H1 (cell line): Measurements from ENCODE around the gene DHH. TPM values are rescaled to one million over a fixed set of nuclear protein-coding genes. Genes with fewer than 3 reads are reported as not detected.

Experiments used
- CTCF ChIA-PET: fragments of 300-600 bp; sonication (Branson Sonifier 250); formaldehyde crosslinking; loops from one replicate; lab custom pipeline; 2021; ENCODE audit not compliant: partially characterized antibody; lab: Charles Lee
- POLR2A ChIA-PET: fragments of 300-600 bp; sonication (Branson Sonifier 250); formaldehyde crosslinking; loops from one replicate; lab custom pipeline; 2021; ENCODE audit warnings: inconsistent platforms; ENCODE audit not compliant: partially characterized antibody; lab: Charles Lee
- DNase-seq, 2 experiments: peaks; one replicate each; pipeline versions ENCODE4 v3.0.0 to v3.0.0-alpha.2; 2010 to 2022; ENCODE audit warnings: low spot score in 2 of 2, low read depth in 1 of 2, mixed read lengths in 1 of 2
- FAIRE-seq: peaks from 2 replicates; lab custom pipeline; 2011; peaks lifted over from hg19 to GRCh38; lab: Jason Lieb, UNC
- H2AFZ ChIP-seq: 2 replicates; pipeline ENCODE4 v1.8.1; 2012; ENCODE audit warnings: low read length, inconsistent platforms
- H2AK5ac ChIP-seq: 2 replicates; pipeline ENCODE4 v1.6.1; 2013; ENCODE audit warnings: low read depth, low read length
- H2BK120ac ChIP-seq: replicated peaks from 2 replicates; pipeline ENCODE3; 2013; ENCODE audit warnings: low read depth, low read length, inconsistent platforms
- H2BK12ac ChIP-seq: 2 replicates; pipeline ENCODE4 v1.6.1; 2013; ENCODE audit warnings: low read depth, low read length
- H2BK15ac ChIP-seq: 2 replicates; pipeline ENCODE4 v1.6.1; 2013; ENCODE audit warnings: low read length
- H2BK20ac ChIP-seq: 2 replicates; pipeline ENCODE4 v1.6.1; 2013; ENCODE audit warnings: low read length
- H2BK5ac ChIP-seq: 2 replicates; pipeline ENCODE4 v1.6.1; 2013; ENCODE audit warnings: low read depth, low read length
- H3K14ac ChIP-seq: 2 replicates; pipeline ENCODE4 v1.6.1; 2013; ENCODE audit warnings: inconsistent platforms; ENCODE audit not compliant: insufficient read length
- H3K18ac ChIP-seq: 2 replicates; pipeline ENCODE4 v1.6.1; 2013; ENCODE audit warnings: low read length; ENCODE audit errors: extremely low read depth
- H3K23ac ChIP-seq: 2 replicates; pipeline ENCODE4 v1.6.1; 2013; ENCODE audit warnings: inconsistent platforms; ENCODE audit not compliant: insufficient read length
- H3K23me2 ChIP-seq: 2 replicates; pipeline ENCODE4 v1.6.1; 2013; ENCODE audit warnings: low read depth, low read length
- H3K27ac ChIP-seq: 2 replicates; pipeline ENCODE4 v1.6.1; 2011; ENCODE audit warnings: low read depth, low read length, inconsistent platforms
- H3K27me3 ChIP-seq, 4 experiments: replicated peaks in 1 of 4; 1 replicate in 1 of 4; 2 replicates in 3 of 4; pipeline versions ENCODE4 v1.6.1 to v1.8.1; 2011 to 2013; ENCODE audit warnings: low read length in 3 of 4, mild to moderate bottlenecking in 3 of 4, inconsistent platforms in 2 of 4, mixed read lengths in 2 of 4, moderate library complexity in 1 of 4; ENCODE audit not compliant: control insufficient read depth in 3 of 4, insufficient read depth in 3 of 4; ENCODE audit errors: extremely low read depth in 1 of 4
- H3K36me3 ChIP-seq, 4 experiments: 2 replicates each; pipeline versions ENCODE4 v1.6.1 to v1.8.1; 2011 to 2013; ENCODE audit warnings: mild to moderate bottlenecking in 4 of 4, low read length in 3 of 4, moderate library complexity in 2 of 4, control low read depth in 1 of 4, inconsistent platforms in 1 of 4; ENCODE audit not compliant: insufficient read depth in 4 of 4, control insufficient read depth in 2 of 4
- H3K4ac ChIP-seq: replicated peaks from 2 replicates; pipeline ENCODE3; 2013; ENCODE audit warnings: low read length, low read depth, mixed read lengths, inconsistent platforms; ENCODE audit not compliant: insufficient read length
- H3K4me1 ChIP-seq, 4 experiments: replicated peaks in 1 of 4; 1 replicate in 1 of 4; 2 replicates in 3 of 4; pipeline versions ENCODE4 v1.6.1 to v1.8.1; 2011 to 2013; ENCODE audit warnings: low read length in 3 of 4, inconsistent platforms in 2 of 4, mixed read lengths in 1 of 4; ENCODE audit not compliant: insufficient read depth in 4 of 4, control insufficient read depth in 3 of 4
- H3K4me2 ChIP-seq, 2 experiments: 2 replicates each; pipeline versions ENCODE4 v1.6.1 to v1.8.1; 2011 to 2013; ENCODE audit warnings: low read depth in 2 of 2, low read length in 2 of 2, control low read depth in 1 of 2, inconsistent platforms in 1 of 2, mild to moderate bottlenecking in 1 of 2; ENCODE audit not compliant: insufficient read depth in 1 of 2
- H3K4me3 ChIP-seq, 4 experiments: fragments of 200-600, 300-600 bp in 1 of 4; sonication (generic), shearing (Covaris generic), sonication (Bioruptor Twin) in 1 of 4; 2 replicates each; pipeline versions ENCODE4 v1.5.1 to v1.8.1; 2011 to 2016; ENCODE audit warnings: low read length in 4 of 4, low read depth in 3 of 4, control low read depth in 2 of 4, inconsistent platforms in 2 of 4, mild to moderate bottlenecking in 2 of 4, mixed read lengths in 1 of 4, moderate library complexity in 1 of 4; ENCODE audit not compliant: insufficient read depth in 2 of 4; ENCODE audit errors: extremely low read depth in 1 of 4
- H3K56ac ChIP-seq: replicated peaks from 2 replicates; pipeline ENCODE3; 2013; ENCODE audit warnings: low read depth, mild to moderate bottlenecking, mixed read lengths, low read length, inconsistent platforms; ENCODE audit not compliant: insufficient read length
- H3K79me1 ChIP-seq: 2 replicates; pipeline ENCODE4 v1.6.1; 2013; ENCODE audit warnings: low read depth, low read length, control low read depth
- H3K79me2 ChIP-seq, 2 experiments: 2 replicates each; pipeline versions ENCODE4 v1.6.1 to v1.8.1; 2012 to 2013; ENCODE audit warnings: low read length in 2 of 2, mild to moderate bottlenecking in 2 of 2, inconsistent platforms in 1 of 2; ENCODE audit not compliant: insufficient read depth in 2 of 2, control insufficient read depth in 1 of 2
- H3K9ac ChIP-seq, 4 experiments: replicated peaks in 1 of 4; 1 replicate in 1 of 4; 2 replicates in 3 of 4; pipeline versions ENCODE4 v1.6.1 to v1.8.1; 2011 to 2013; ENCODE audit warnings: low read depth in 3 of 4, low read length in 3 of 4, control low read depth in 2 of 4, mild to moderate bottlenecking in 2 of 4, moderate library complexity in 2 of 4, inconsistent platforms in 1 of 4; ENCODE audit errors: extremely low read depth in 1 of 4
- H3K9me3 ChIP-seq, 2 experiments: 2 replicates each; pipeline versions ENCODE4 v1.6.1 to v1.8.1; 2012 to 2013; ENCODE audit warnings: mild to moderate bottlenecking in 2 of 2, moderate library complexity in 2 of 2, control low read depth in 1 of 2, inconsistent platforms in 1 of 2, low read depth in 1 of 2, low read length in 1 of 2, mixed read lengths in 1 of 2; ENCODE audit not compliant: insufficient read depth in 2 of 2
- H4K20me1 ChIP-seq, 2 experiments: replicated peaks in 1 of 2; 2 replicates each; pipeline versions ENCODE3 to v1.8.1; 2011 to 2013; ENCODE audit warnings: inconsistent platforms in 2 of 2, low read length in 2 of 2, mild to moderate bottlenecking in 1 of 2; ENCODE audit not compliant: insufficient read depth in 2 of 2, control insufficient read depth in 1 of 2
- H4K5ac ChIP-seq: 2 replicates; pipeline ENCODE4 v1.6.1; 2013; ENCODE audit warnings: low read length, low read depth, mixed read lengths, inconsistent platforms; ENCODE audit not compliant: insufficient read length
- H4K8ac ChIP-seq: 2 replicates; pipeline ENCODE4 v1.8.0; 2013; ENCODE audit warnings: mild to moderate bottlenecking, moderate library complexity, low read length, inconsistent platforms; ENCODE audit not compliant: insufficient read depth; ENCODE audit errors: extremely low read depth
- H4K91ac ChIP-seq: replicated peaks from 2 replicates; pipeline ENCODE3; 2013; ENCODE audit warnings: low read length, mixed read lengths, inconsistent platforms; ENCODE audit not compliant: insufficient read length
- ASH2L ChIP-seq: fragments of 200-600, 300-600 bp; sonication (generic); IDR thresholded peaks from one replicate; pipeline ENCODE4 v1.7.1; 2017; ENCODE audit warnings: low read length
- BCL11A ChIP-seq, 2 experiments: IDR thresholded peaks; one replicate each; pipeline ENCODE4 v1.6.1; 2011; ENCODE audit warnings: low read depth in 2 of 2, low read length in 2 of 2, mild to moderate bottlenecking in 2 of 2
- CBX8 ChIP-seq: fragments of 300-800, 300-1000 bp; sonication (generic); IDR thresholded peaks from 2 replicates; pipeline ENCODE4 v1.7.1; 2016; ENCODE audit warnings: low read depth, low read length, borderline replicate concordance
- EP300 ChIP-seq, 2 experiments: IDR thresholded peaks; 1 replicate in 1 of 2; 2 replicates in 1 of 2; pipeline ENCODE4 v1.6.1; 2011 to 2012; ENCODE audit warnings: low read depth in 2 of 2, low read length in 2 of 2, mild to moderate bottlenecking in 2 of 2, borderline replicate concordance in 1 of 2, inconsistent platforms in 1 of 2, moderate library complexity in 1 of 2
- KDM5A ChIP-seq: fragments of 200-600 bp; IDR thresholded peaks from 2 replicates; pipeline ENCODE4 v1.7.1; 2012; ENCODE audit warnings: mild to moderate bottlenecking, low read length, inconsistent platforms, mixed read lengths
- NANOG ChIP-seq: IDR thresholded peaks from 2 replicates; pipeline ENCODE4 v1.6.1; 2011; ENCODE audit warnings: low read length, low read depth, mild to moderate bottlenecking, inconsistent platforms; ENCODE audit not compliant: insufficient read depth, poor library complexity, severe bottlenecking
- POLR2A ChIP-seq, 2 experiments: IDR thresholded peaks; 1 replicate in 1 of 2; 2 replicates in 1 of 2; pipeline ENCODE4 v1.6.1; 2011; ENCODE audit warnings: low read depth in 2 of 2, low read length in 2 of 2, mild to moderate bottlenecking in 2 of 2; ENCODE audit errors: control extremely low read depth in 1 of 2
- POU5F1 ChIP-seq: IDR thresholded peaks from 2 replicates; pipeline ENCODE4 v1.6.1; 2011; ENCODE audit warnings: low read depth, mild to moderate bottlenecking, low read length, moderate library complexity
- RXRA ChIP-seq: IDR thresholded peaks from 2 replicates; pipeline ENCODE4 v1.6.1; 2011; ENCODE audit warnings: low read depth, mild to moderate bottlenecking, low read length, moderate library complexity; ENCODE audit not compliant: insufficient read depth
- SIRT6 ChIP-seq: IDR thresholded peaks from one replicate; pipeline ENCODE4 v1.7.1; 2012; ENCODE audit warnings: low read length, inconsistent platforms
- SUZ12 ChIP-seq: fragments of 200-600 bp; sonication (generic); IDR thresholded peaks from 2 replicates; pipeline ENCODE4 v1.6.1; 2012; ENCODE audit warnings: mild to moderate bottlenecking, inconsistent platforms, low read length, moderate library complexity, mixed read lengths
- TAF7 ChIP-seq: optimal IDR thresholded peaks from 2 replicates; pipeline ENCODE3; 2011; ENCODE audit warnings: low read depth, mild to moderate bottlenecking, inconsistent platforms, low read length, moderate library complexity, borderline replicate concordance
- WGBS, 2 experiments: shearing (Covaris generic) in 1 of 2; methylation state at CpG; one replicate each; pipeline versions ENCODE4 v1.1.6 to v1.1.7; 2013 to 2015; ENCODE audit warnings: low lambda C conversion rate in 2 of 2, mixed read lengths in 2 of 2, inconsistent platforms in 1 of 2, low coverage in 1 of 2, missing lambda C conversion rate in 1 of 2; ENCODE audit not compliant: insufficient replicate concordance in 2 of 2, insufficient coverage in 1 of 2, insufficient read length in 1 of 2; ENCODE audit errors: extremely low coverage in 1 of 2, missing lambda C conversion rate in 1 of 2; 5-methylcytosine and 5-hydroxymethylcytosine counted together
- polyA plus RNA-seq, 7 experiments: library from polyadenylated mRNA; depleted of rRNA in 3 of 7; stranded (reverse) in 5 of 7; unstranded in 2 of 7; fragments of >200 nt in 5 of 7; fragments of 200-250 nt in 2 of 7; gene quantifications; 1 replicate in 5 of 7; 2 replicates in 1 of 7; 4 replicates in 1 of 7; pipeline versions ENCODE4 v1.2.1 to v1.2.3, GENCODE V29; 2011 to 2013; ENCODE audit warnings: missing spikeins in 2 of 7, mixed read lengths in 2 of 7
- total RNA-seq: library from RNA; stranded (reverse); fragmentation: NEBNext Ultra II Directional; extraction: Animal tissue kit (Norgen Biotek cat#: 25700); gene quantifications from 2 replicates; pipeline ENCODE4 v1.2.1, GENCODE V29; 2021

DHH gene
- total and polyA plus RNA-seq, 2 of the 8 experiments (the other 6 are each of a cell fraction or from before 2014, with no cell fraction given) = 0.03 to 0.11 TPM

GRCh38 chr12:49092816-49093406 lies 1.7 kb downstream of the DHH start:
- Histone ChIP-seq H2AFZ (no peak overlapping the region), H4K91ac (no peak overlapping the region), H3K9me3 (no peaks in the 10 kb centered on the region; a peak in 1 of 4 replicates), H2BK5ac (no peak overlapping the region), H2BK15ac (no peak overlapping the region), H2BK20ac (no peak overlapping the region), H3K27ac (no peak overlapping the region), H2BK12ac (peak overlapping the region; percentile 50; the same call in 1 of the 2 replicates), H3K9ac (no peak overlapping the region), H3K23ac (no peak overlapping the region), H3K56ac (no peak overlapping the region), H3K79me2 (no peaks in the 10 kb centered on the region), H3K4ac (no peak overlapping the region), H3K4me3 (0 out of 8 replicates have a peak overlapping the region, but pooled peaks of 1 of the 4 experiments have one; percentile 50), H4K20me1 (peaks cover 4 to 9% of the 10 kb centered on the region in 2 experiments), H3K27me3 (peaks cover 57 to 74% (median 74%) of the 10 kb centered on the region in 4 experiments), H3K18ac (no peak overlapping the region), H3K79me1 (no peaks in the 10 kb centered on the region), H2AK5ac (no peak overlapping the region), H4K8ac (no peak overlapping the region), H3K4me1 (peaks cover 0 to 47% (median 20%) of the 10 kb centered on the region in 4 experiments; a peak in 6 of 7 replicates), H2BK120ac (no peak overlapping the region), H3K36me3 (peaks cover 2 to 10% (median 4%) of the 10 kb centered on the region in 4 experiments; a peak in 4 of 8 replicates), H4K5ac (no peak overlapping the region), H3K23me2 (peaks cover 13% of the 10 kb centered on the region), H3K4me2 (peak overlapping the region; percentile 45 to 75; a peak in 2 of 4 replicates), H3K14ac (no peak overlapping the region)
- no peak for TF ChIP-seq POLR2A (IDR thresholded peaks at IDR 0.05; ENCODE audit: control extremely low read depth in 1 of 2, low read depth in 2 of 2, low read length in 2 of 2)
- no peak for TF ChIP-seq BCL11A (IDR thresholded peaks at IDR 0.05; ENCODE audit: low read depth in 2 of 2, low read length in 2 of 2)
- TF ChIP-seq TAF7 = no peak
- no peak for TF ChIP-seq KDM5A
- no peak for TF ChIP-seq SIRT6
- TF ChIP-seq RXRA = no peak
- TF ChIP-seq CBX8 = no peak
- no peak for TF ChIP-seq POU5F1
- TF ChIP-seq NANOG = no peak
- TF ChIP-seq SUZ12 = no peak
- no peak for TF ChIP-seq EP300 (IDR thresholded peaks at IDR 0.05; ENCODE audit: borderline replicate concordance in 1 of 2, low read depth in 2 of 2, low read length in 2 of 2)
- TF ChIP-seq ASH2L = no peak
- FAIRE-seq = no peak
- ChIA-PET CTCF (interaction anchor here (0.7 to 11.2 kb wide), 23 partner anchors 8 to 486 kb away, joined by 3 to 178 read pairs (median 5); partner anchors contain the start of genes LMBR1L, RHEBL1 and TUBA1B), POLR2A (interaction anchor here (0.8 to 6.4 kb wide), 12 partner anchors 12 to 38 kb away, joined by 3 to 66 read pairs (median 6); partner anchors contain the start of genes KMT2D, LMBR1L, RHEBL1 and TUBA1B)
- DNase-seq = no peak
- WGBS, 2 experiments = 68% methylated on average over 4 of the region's 4 CpGs; no CpG with 5 or more reads in 1 of the 2 experiments
